Keratinocyte (primary cell): ENCODE measurements around the gene TGM5.

Experiments used
- EZH2 ChIP-seq: IDR thresholded peaks from one replicate; pipeline ENCODE4 v1.6.1; 2012; ENCODE audit warnings: inconsistent platforms, mild to moderate bottlenecking, low read length, moderate library complexity
- TF ChIP-seq, protein P1 (sequence below), 3 experiments: IDR thresholded peaks in 1 of 3; conservative IDR thresholded peaks in 1 of 3; optimal IDR thresholded peaks in 1 of 3; 2 replicates in 2 of 3; 3 replicates in 1 of 3; pipeline versions ENCODE3 to v1.5.1; 2011; ENCODE audit warnings: low read length in 3 of 3, mild to moderate bottlenecking in 3 of 3, moderate library complexity in 2 of 3, control low read depth in 1 of 3, inconsistent platforms in 1 of 3; ENCODE audit not compliant: insufficient read depth in 2 of 3; ENCODE audit errors: extremely low read depth in 1 of 3

DNA sequence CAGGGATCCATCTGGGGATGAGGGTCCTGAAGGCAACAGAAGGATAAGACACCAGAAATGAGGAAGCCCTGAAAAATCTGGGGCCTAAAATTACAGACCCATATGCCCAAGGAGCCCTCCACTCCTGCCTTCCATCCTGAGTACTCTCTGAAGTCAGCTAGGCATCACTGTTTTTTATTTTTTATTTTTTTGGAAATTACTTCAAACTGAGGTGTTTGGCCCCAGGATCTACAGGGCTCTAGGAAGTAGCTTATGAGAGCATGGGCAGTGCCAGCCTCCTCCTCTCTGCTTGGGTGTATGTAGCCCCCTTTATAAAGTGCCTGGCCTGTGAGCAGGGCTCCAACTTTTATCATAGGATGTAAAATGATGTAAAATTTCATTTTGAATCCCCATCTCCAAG lies 53.8 kb downstream of the TGM5 start:
- TF ChIP-seq, protein P1, sequence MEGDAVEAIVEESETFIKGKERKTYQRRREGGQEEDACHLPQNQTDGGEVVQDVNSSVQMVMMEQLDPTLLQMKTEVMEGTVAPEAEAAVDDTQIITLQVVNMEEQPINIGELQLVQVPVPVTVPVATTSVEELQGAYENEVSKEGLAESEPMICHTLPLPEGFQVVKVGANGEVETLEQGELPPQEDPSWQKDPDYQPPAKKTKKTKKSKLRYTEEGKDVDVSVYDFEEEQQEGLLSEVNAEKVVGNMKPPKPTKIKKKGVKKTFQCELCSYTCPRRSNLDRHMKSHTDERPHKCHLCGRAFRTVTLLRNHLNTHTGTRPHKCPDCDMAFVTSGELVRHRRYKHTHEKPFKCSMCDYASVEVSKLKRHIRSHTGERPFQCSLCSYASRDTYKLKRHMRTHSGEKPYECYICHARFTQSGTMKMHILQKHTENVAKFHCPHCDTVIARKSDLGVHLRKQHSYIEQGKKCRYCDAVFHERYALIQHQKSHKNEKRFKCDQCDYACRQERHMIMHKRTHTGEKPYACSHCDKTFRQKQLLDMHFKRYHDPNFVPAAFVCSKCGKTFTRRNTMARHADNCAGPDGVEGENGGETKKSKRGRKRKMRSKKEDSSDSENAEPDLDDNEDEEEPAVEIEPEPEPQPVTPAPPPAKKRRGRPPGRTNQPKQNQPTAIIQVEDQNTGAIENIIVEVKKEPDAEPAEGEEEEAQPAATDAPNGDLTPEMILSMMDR (optimal IDR thresholded peaks at IDR 0.05 in 1 of 3, IDR thresholded peaks at IDR 0.05 in 1 of 3, conservative IDR thresholded peaks at IDR 0.05 in 1 of 3; ENCODE audit: extremely low read depth in 1 of 3, insufficient read depth in 2 of 3, low read length in 3 of 3): no peak
- TF ChIP-seq EZH2: no peak
